HepG2 (cell line): ENCODE data around the gene HYAL1. TPM values are rescaled to one million over a fixed set of nuclear protein-coding genes. Genes with fewer than 3 reads are reported as not detected.

Experiments
- ARID2 ChIP-seq: sonication (generic); formaldehyde crosslinking; IDR thresholded peaks from 2 replicates; pipeline ENCODE4 v1.8.1; 2022; ENCODE audit warnings: mild to moderate bottlenecking, missing genetic modification reagents, borderline replicate concordance
- ATF2 ChIP-seq: sonication (generic); formaldehyde crosslinking; IDR thresholded peaks from 2 replicates; pipeline ENCODE4 v1.4.0; 2020; ENCODE audit warnings: missing genetic modification reagents
- BCL6 ChIP-seq: IDR thresholded peaks from 2 replicates; pipeline ENCODE4 v1.6.1; 2016; ENCODE audit warnings: missing genetic modification reagents, missing compliant biosample characterization
- ESRRA ChIP-seq: sonication (generic); formaldehyde crosslinking; IDR thresholded peaks from 2 replicates; pipeline ENCODE4 v1.5.1; 2020; ENCODE audit warnings: mild to moderate bottlenecking, low read depth, missing genetic modification reagents
- HINFP ChIP-seq: sonication (generic); formaldehyde crosslinking; IDR thresholded peaks from 2 replicates; pipeline ENCODE4 v1.4.0; 2020; ENCODE audit warnings: low read depth, mild to moderate bottlenecking, missing genetic modification reagents
- HIVEP1 ChIP-seq: sonication (generic); formaldehyde crosslinking; IDR thresholded peaks from 2 replicates; pipeline ENCODE4 v1.4.0; 2020; ENCODE audit warnings: mild to moderate bottlenecking, missing genetic modification reagents
- LCORL ChIP-seq, 2 experiments: fragments of 450-650 bp in 1 of 2; sonication (generic) in 1 of 2; formaldehyde crosslinking in 1 of 2; IDR thresholded peaks; 2 replicates each; pipeline versions ENCODE4 v1.5.0 to v1.6.1; 2017 to 2020; ENCODE audit warnings: antibody characterized with exemption in 1 of 2, missing genetic modification reagents in 1 of 2
- NCOA1 ChIP-seq: sonication (generic); formaldehyde crosslinking; IDR thresholded peaks from 2 replicates; pipeline ENCODE4 v1.9.0; 2021; ENCODE audit warnings: missing genetic modification reagents
- NFKB2 ChIP-seq: sonication (generic); formaldehyde crosslinking; IDR thresholded peaks from 2 replicates; pipeline ENCODE4 v1.4.0; 2020; ENCODE audit warnings: missing genetic modification reagents, borderline replicate concordance
- TAF15 ChIP-seq: fragments of 200-400 bp; formaldehyde crosslinking; IDR thresholded peaks from one replicate; pipeline ENCODE4 v1.6.1; 2018; ENCODE audit warnings: mild to moderate bottlenecking, low read depth, low read length; ENCODE audit not compliant: poor library complexity, severe bottlenecking
- ZBTB38 ChIP-seq: sonication (generic); formaldehyde crosslinking; IDR thresholded peaks from 2 replicates; pipeline ENCODE4 v1.5.1; 2020; ENCODE audit warnings: mild to moderate bottlenecking, missing genetic modification reagents
- ZFX ChIP-seq: sonication (generic); formaldehyde crosslinking; IDR thresholded peaks from 2 replicates; pipeline ENCODE4 v1.4.0; 2020; ENCODE audit warnings: mild to moderate bottlenecking, low read depth, missing genetic modification reagents, moderate library complexity
- ZNF142 ChIP-seq: sonication (generic); formaldehyde crosslinking; IDR thresholded peaks from 2 replicates; pipeline ENCODE4 v1.4.0; 2020; ENCODE audit warnings: missing genetic modification reagents
- ZNF589 ChIP-seq: sonication (generic); formaldehyde crosslinking; conservative IDR thresholded peaks from 2 replicates; pipeline ENCODE4 v1.8.0; 2022; ENCODE audit warnings: mild to moderate bottlenecking, moderate library complexity, missing genetic modification reagents
- polyA plus RNA-seq, 8 experiments: library from polyadenylated mRNA; depleted of rRNA in 3 of 8; stranded (reverse) in 7 of 8; unstranded in 1 of 8; fragments of >200 nt; fragmentation: Illumina TruSeq in 4 of 8; extraction: Trizol in 4 of 8; gene quantifications; 2 replicates each; pipeline versions ENCODE4 v1.2.1 to v1.2.3, GENCODE V29; 2011 to 2016; ENCODE audit warnings: low read depth in 4 of 8, missing spikeins in 1 of 8, mixed read lengths in 1 of 8; ENCODE audit not compliant: insufficient read depth in 1 of 8
- total RNA-seq, 5 experiments: library from RNA; depleted of rRNA; stranded (reverse); fragments of >200 nt; fragmentation: Illumina TruSeq; extraction: Trizol; gene quantifications; 2 replicates each; pipeline ENCODE4 v1.2.3, GENCODE V29; 2016; ENCODE audit warnings: low read depth in 1 of 5
- TF ChIP-seq, protein P1 (sequence below): sonication (generic); formaldehyde crosslinking; IDR thresholded peaks from 2 replicates; pipeline ENCODE4 v1.4.0; 2020; ENCODE audit warnings: mild to moderate bottlenecking, missing genetic modification reagents

HYAL1 gene
- total and polyA plus RNA-seq, 2 of the 13 experiments (the other 11 are each of a cell fraction or from before 2014, with no cell fraction given) = 76.5 to 193 TPM

GRCh38 chr3:50324351-50325112, 21.2 kb upstream of the HYAL1 start (continued):
- TF ChIP-seq ZNF142 (CRISPR knock-in tag) (no peak), ZFX (peak; percentile 75), NCOA1 (CRISPR knock-in tag) (peak; percentile 28; the same call in 1 of the 2 replicates), HINFP (no peak), NFKB2 (CRISPR knock-in tag) (peak; percentile 53; the same call in 1 of the 2 replicates), HIVEP1 (CRISPR knock-in tag) (peak; percentile 25), LCORL (IDR thresholded peaks at IDR 0.05) (no peak), LCORL (CRISPR knock-in tag; IDR thresholded peaks at IDR 0.05) (peak; percentile 43; the same call in 1 of the 2 replicates), BCL6 (CRISPR knock-in tag) (no peak; the same call in 1 of the 2 replicates), ZBTB38 (CRISPR knock-in tag) (peak; percentile 56), ATF2 (CRISPR knock-in tag) (0 out of 2 replicates have a peak, but pooled peaks have one; percentile 70), ZNF589 (CRISPR knock-in tag) (no peak), TAF15 (no peak), ESRRA (CRISPR knock-in tag) (peak; percentile 57; the same call in 1 of the 2 replicates), ARID2 (CRISPR knock-in tag) (no peak)
- TF ChIP-seq, protein P1, sequence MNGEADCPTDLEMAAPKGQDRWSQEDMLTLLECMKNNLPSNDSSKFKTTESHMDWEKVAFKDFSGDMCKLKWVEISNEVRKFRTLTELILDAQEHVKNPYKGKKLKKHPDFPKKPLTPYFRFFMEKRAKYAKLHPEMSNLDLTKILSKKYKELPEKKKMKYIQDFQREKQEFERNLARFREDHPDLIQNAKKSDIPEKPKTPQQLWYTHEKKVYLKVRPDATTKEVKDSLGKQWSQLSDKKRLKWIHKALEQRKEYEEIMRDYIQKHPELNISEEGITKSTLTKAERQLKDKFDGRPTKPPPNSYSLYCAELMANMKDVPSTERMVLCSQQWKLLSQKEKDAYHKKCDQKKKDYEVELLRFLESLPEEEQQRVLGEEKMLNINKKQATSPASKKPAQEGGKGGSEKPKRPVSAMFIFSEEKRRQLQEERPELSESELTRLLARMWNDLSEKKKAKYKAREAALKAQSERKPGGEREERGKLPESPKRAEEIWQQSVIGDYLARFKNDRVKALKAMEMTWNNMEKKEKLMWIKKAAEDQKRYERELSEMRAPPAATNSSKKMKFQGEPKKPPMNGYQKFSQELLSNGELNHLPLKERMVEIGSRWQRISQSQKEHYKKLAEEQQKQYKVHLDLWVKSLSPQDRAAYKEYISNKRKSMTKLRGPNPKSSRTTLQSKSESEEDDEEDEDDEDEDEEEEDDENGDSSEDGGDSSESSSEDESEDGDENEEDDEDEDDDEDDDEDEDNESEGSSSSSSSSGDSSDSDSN = no peak
